GM12892 (cell line): Measurements from ENCODE around the gene OR5A2.

Source experiments
- POLR2AphosphoS5 ChIP-seq: IDR thresholded peaks from 2 replicates; pipeline ENCODE4 v1.6.1; 2011; ENCODE audit warnings: low read depth, low read length, control low read depth
- TAF1 ChIP-seq: IDR thresholded peaks from 2 replicates; pipeline ENCODE4 v1.6.1; 2011; ENCODE audit warnings: low read depth, mild to moderate bottlenecking, control low read depth, low read length, borderline replicate concordance

DNA sequence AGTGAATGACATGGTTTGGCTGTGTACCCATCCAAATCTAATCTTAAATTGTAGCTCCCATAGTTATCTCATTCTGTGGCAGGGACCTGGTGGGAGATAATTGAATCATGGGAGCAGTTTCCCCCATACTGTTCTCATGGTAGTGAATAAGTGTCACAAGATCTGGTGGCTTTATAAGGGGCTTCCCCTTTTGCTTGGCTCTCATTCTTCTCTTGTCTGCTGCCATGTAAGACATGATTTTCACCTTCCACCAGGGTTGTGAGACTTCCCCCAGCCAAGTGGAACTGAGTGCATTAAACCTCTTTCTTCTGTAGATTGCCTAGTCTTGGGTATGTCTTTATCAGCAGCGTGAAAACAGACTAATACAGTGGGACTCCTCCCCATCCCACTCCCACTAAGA lies 11.1 kb downstream of the OR5A2 start:
- TF ChIP-seq POLR2AphosphoS5 (no peak), TAF1 (no peak)
